ENCODE data around the gene POP4.

DNA sequence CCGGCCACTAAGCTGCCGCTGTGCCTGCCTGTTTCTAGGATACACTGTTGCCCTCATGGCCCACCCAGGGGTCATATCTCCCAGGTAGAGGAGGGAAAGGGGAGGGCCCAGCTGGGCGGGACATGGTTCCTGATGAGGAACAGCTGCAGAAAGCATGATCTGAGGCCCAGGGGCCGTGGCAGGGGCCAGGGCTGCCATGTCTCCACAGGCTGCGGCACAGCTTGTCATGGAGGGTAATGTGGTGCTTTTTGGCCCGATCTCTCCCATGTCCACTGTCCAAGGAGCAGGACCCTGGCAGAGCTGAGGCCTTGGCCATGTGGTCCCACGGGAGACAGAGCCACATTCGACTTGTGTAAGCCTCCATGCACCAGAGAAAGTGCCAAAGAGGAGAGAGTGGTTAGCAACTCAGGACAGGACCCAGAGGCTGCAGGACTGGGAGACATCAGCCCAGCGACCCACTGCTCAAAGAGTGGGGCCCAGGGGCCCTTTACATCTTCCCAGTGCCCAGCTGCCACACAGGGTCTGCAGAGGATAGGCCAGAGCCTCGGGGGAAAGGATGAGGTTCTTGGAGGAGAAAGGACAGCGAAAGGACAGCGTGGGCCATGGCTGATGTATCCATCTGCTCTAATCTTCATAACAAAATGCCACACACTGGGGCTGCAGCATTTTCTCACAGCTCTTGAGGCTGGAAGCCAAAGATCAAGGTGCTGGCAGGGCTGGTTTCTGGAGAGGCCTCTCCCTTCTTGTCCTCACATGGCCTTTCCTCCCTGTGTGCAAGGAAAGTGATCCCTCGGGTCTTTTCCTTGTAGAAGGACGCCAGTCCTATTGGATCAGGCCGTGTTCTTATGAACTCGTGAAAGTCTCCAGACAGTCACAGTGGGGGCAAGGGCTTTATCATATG is 11.5 kb downstream of the POP4 start:
- TF ChIP-seq, protein P1, sequence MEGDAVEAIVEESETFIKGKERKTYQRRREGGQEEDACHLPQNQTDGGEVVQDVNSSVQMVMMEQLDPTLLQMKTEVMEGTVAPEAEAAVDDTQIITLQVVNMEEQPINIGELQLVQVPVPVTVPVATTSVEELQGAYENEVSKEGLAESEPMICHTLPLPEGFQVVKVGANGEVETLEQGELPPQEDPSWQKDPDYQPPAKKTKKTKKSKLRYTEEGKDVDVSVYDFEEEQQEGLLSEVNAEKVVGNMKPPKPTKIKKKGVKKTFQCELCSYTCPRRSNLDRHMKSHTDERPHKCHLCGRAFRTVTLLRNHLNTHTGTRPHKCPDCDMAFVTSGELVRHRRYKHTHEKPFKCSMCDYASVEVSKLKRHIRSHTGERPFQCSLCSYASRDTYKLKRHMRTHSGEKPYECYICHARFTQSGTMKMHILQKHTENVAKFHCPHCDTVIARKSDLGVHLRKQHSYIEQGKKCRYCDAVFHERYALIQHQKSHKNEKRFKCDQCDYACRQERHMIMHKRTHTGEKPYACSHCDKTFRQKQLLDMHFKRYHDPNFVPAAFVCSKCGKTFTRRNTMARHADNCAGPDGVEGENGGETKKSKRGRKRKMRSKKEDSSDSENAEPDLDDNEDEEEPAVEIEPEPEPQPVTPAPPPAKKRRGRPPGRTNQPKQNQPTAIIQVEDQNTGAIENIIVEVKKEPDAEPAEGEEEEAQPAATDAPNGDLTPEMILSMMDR (conservative IDR thresholded peaks at IDR 0.05; ENCODE audit: low read depth, low read length): no peak
- TF ChIP-seq RAD21 (IDR thresholded peaks at IDR 0.05; ENCODE audit: low read length) (no peak), POLR2A (IDR thresholded peaks at IDR 0.05; ENCODE audit: low read depth, low read length) (no peak), MAZ (IDR thresholded peaks at IDR 0.05; ENCODE audit: borderline replicate concordance, low read depth, low read length) (no peak), MAFK (IDR thresholded peaks at IDR 0.05; ENCODE audit: low read depth, low read length) (no peak)
- TF ChIP-seq, protein P2, sequence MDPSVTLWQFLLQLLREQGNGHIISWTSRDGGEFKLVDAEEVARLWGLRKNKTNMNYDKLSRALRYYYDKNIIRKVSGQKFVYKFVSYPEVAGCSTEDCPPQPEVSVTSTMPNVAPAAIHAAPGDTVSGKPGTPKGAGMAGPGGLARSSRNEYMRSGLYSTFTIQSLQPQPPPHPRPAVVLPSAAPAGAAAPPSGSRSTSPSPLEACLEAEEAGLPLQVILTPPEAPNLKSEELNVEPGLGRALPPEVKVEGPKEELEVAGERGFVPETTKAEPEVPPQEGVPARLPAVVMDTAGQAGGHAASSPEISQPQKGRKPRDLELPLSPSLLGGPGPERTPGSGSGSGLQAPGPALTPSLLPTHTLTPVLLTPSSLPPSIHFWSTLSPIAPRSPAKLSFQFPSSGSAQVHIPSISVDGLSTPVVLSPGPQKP (IDR thresholded peaks at IDR 0.05; ENCODE audit: borderline replicate concordance, low read depth, low read length): no peak
